T-cell (primary cell): ENCODE results near the gene CFAP54. TPM values are rescaled to one million over a fixed set of nuclear protein-coding genes. Genes with fewer than 3 reads are reported as not detected.

Experiments used
- ATAC-seq, 4 experiments: fragments of 200-7000 bp in 3 of 4; fragments of 150-1000 bp in 1 of 4; cut with Tn5 transposase; replicated peaks in 1 of 4; 1 replicate in 3 of 4; 2 replicates in 1 of 4; pipeline ENCODE4 v1.10.0; 2021; ENCODE audit warnings: moderate library complexity in 3 of 4, mild to moderate bottlenecking in 2 of 4, moderate number of reproducible peaks in 1 of 4
- CTCF ChIA-PET, 2 donors: fragments of 300-600 bp; sonication (Branson Sonifier 250); formaldehyde crosslinking; loops; one replicate each; lab custom pipeline; 2022; ENCODE audit warnings: antibody characterized with exemption in 2 of 2; lab: Charles Lee
- POLR2A ChIA-PET, 2 donors: fragments of 300-600 bp; sonication (Branson Sonifier 250); formaldehyde crosslinking; loops; one replicate each; lab custom pipeline; 2022; ENCODE audit warnings: antibody characterized with exemption in 2 of 2; lab: Charles Lee
- DNase-seq, 35 experiments: peaks; one replicate each; pipeline versions ENCODE4 v3.0.0 to v3.0.0-alpha.2; 2013 to 2023
- H3K27ac ChIP-seq: one replicate; pipeline ENCODE4 v1.5.1; 2013; ENCODE audit warnings: low read length
- H3K27me3 ChIP-seq, 2 experiments: replicated peaks in 1 of 2; 1 replicate in 1 of 2; 2 replicates in 1 of 2; pipeline versions ENCODE4 v1.6.1 to v1.7.0; 2013; ENCODE audit warnings: low read length in 1 of 2, mixed read lengths in 1 of 2; ENCODE audit not compliant: control insufficient read depth in 2 of 2, insufficient read depth in 2 of 2; ENCODE audit errors: extremely low read depth in 1 of 2
- H3K36me3 ChIP-seq, 2 donors: 1 replicate in 1 of 2; 2 replicates in 1 of 2; pipeline versions ENCODE4 v1.6.1 to v1.7.0; 2013; ENCODE audit warnings: low read length in 1 of 2; ENCODE audit not compliant: control insufficient read depth in 2 of 2, insufficient read depth in 1 of 2; ENCODE audit errors: extremely low read depth in 1 of 2
- H3K4me1 ChIP-seq, 2 experiments: 1 replicate in 1 of 2; 2 replicates in 1 of 2; pipeline versions ENCODE4 v1.6.1 to v1.7.0; 2013; ENCODE audit warnings: low read length in 2 of 2, mixed read lengths in 1 of 2; ENCODE audit not compliant: insufficient read depth in 2 of 2, control insufficient read depth in 1 of 2; ENCODE audit errors: extremely low read depth in 1 of 2
- H3K4me3 ChIP-seq, 2 donors: 1 replicate in 1 of 2; 2 replicates in 1 of 2; pipeline versions ENCODE4 v1.5.1 to v1.7.0; 2013; ENCODE audit warnings: mild to moderate bottlenecking in 2 of 2, low read length in 1 of 2, moderate library complexity in 1 of 2; ENCODE audit not compliant: control insufficient read depth in 1 of 2; ENCODE audit errors: extremely low read depth in 1 of 2
- H3K9me3 ChIP-seq: 2 replicates; pipeline ENCODE4 v1.7.0; 2013
- H3K27ac Mint-ChIP-seq, 2 donors: one replicate each; pipeline ENCODE4 v1.8.0; 2020 to 2021; ENCODE audit warnings: mild to moderate bottlenecking in 2 of 2, mixed read lengths in 2 of 2
- H3K27me3 Mint-ChIP-seq, 2 donors: one replicate each; pipeline ENCODE4 v1.8.0; 2021 to 2022; ENCODE audit warnings: mixed read lengths in 2 of 2
- H3K36me3 Mint-ChIP-seq: one replicate; pipeline ENCODE4 v1.8.0; 2021; ENCODE audit warnings: mixed read lengths
- H3K4me1 Mint-ChIP-seq, 3 donors: one replicate each; pipeline ENCODE4 v1.8.0; 2020 to 2022; ENCODE audit warnings: mixed read lengths in 3 of 3, mild to moderate bottlenecking in 1 of 3
- H3K4me3 Mint-ChIP-seq, 3 donors: one replicate each; pipeline ENCODE4 v1.8.0; 2020 to 2022; ENCODE audit warnings: mild to moderate bottlenecking in 3 of 3, mixed read lengths in 3 of 3, moderate library complexity in 3 of 3
- H3K9me3 Mint-ChIP-seq, 3 donors: one replicate each; pipeline ENCODE4 v1.8.0; 2020 to 2022; ENCODE audit warnings: mixed read lengths in 3 of 3
- WGBS: methylation state at CpG from one replicate; pipeline ENCODE4 v1.1.5; 2013; ENCODE audit warnings: missing lambda C conversion rate; ENCODE audit not compliant: insufficient coverage; 5-methylcytosine and 5-hydroxymethylcytosine counted together
- total RNA-seq, 35 experiments: library from RNA in 6 of 35; stranded (reverse) in 6 of 35; fragments of 120-200 nt in 1 of 35; gene quantifications; one replicate each; pipeline versions ENCODE4 v1.2.1 to v1.2.4 and lab custom pipeline; 2013 to 2026

The CFAP54 gene
- total RNA-seq, 5 donors from 2014 or later (not counting 1 experiment from before 2014, with no cell fraction given) = 0.47 to 0.95 (median 0.90) TPM

- no peak overlapping the region for H3K27ac Mint-ChIP-seq
- H3K4me1 ChIP-seq = peaks cover 0 to under 1% of the 10 kb centered on the region in 2 experiments
- DNase-seq = no peak
- WGBS = no CpG with 5 or more reads among the region's 7 CpGs
- H3K27me3 Mint-ChIP-seq = no peaks in the 10 kb centered on the region
- no peaks in the 10 kb centered on the region for H3K36me3 Mint-ChIP-seq
- H3K27ac ChIP-seq = no peak overlapping the region
- H3K9me3 Mint-ChIP-seq = no peaks in the 10 kb centered on the region
- peaks cover 5 to 9% (median 8%) of the 10 kb centered on the region in 3 donors for H3K4me1 Mint-ChIP-seq
- no peak overlapping the region for H3K4me3 ChIP-seq
- H3K27me3 ChIP-seq = no peaks in the 10 kb centered on the region
- no peaks in the 10 kb centered on the region for H3K9me3 ChIP-seq
- no peak for ATAC-seq
- no peaks in the 10 kb centered on the region for H3K36me3 ChIP-seq
- CTCF ChIA-PET = interaction anchor here in 1 of 2 donors (0.7 kb wide), 1 partner anchor 603 kb away, joined by 5 read pairs; no protein-coding TSS in a partner anchor
- no peak overlapping the region for H3K4me3 Mint-ChIP-seq
- POLR2A ChIA-PET = interaction anchor here (0.6 to 1.0 kb wide), 3 partner anchors 26 to 490 kb away, joined by 3 read pairs; no protein-coding TSS in a partner anchor
Observed at GRCh38 chr12:96521895-96522682, 32.7 kb downstream of the CFAP54 start.

GRCh38 chr12:96522690-96523089, 33.3 kb downstream of the CFAP54 start:
- Mint-ChIP-seq H3K9me3 (no peaks in the 10 kb centered on the region), H3K27ac (no peak overlapping the region), H3K4me3 (no peak overlapping the region), H3K4me1 (peaks cover 2 to 9% (median 6%) of the 10 kb centered on the region in 3 donors), H3K36me3 (no peaks in the 10 kb centered on the region), H3K27me3 (no peaks in the 10 kb centered on the region)
- H3K9me3 ChIP-seq = no peaks in the 10 kb centered on the region
- ATAC-seq (no peak), DNase-seq (no peak)
- no peaks in the 10 kb centered on the region for H3K27me3 ChIP-seq
- WGBS = no CpG with 5 or more reads among the region's 3 CpGs
- H3K36me3 ChIP-seq = no peaks in the 10 kb centered on the region
- POLR2A ChIA-PET = interaction anchor here in 1 of 2 donors (0.5 to 0.6 kb wide), 2 partner anchors 440 to 688 kb away, joined by 3 read pairs; no protein-coding TSS in a partner anchor
- no peak overlapping the region for H3K27ac ChIP-seq
- CTCF ChIA-PET = no interaction called here
- H3K4me1 ChIP-seq = no peaks in the 10 kb centered on the region
- no peak overlapping the region for H3K4me3 ChIP-seq

- POLR2A ChIA-PET = interaction anchor here in 1 of 2 donors (0.5 kb wide), 1 partner anchor 72 kb away, joined by 3 read pairs; no protein-coding TSS in a partner anchor
- peak in 1 of 4 experiments; percentile 52 for ATAC-seq
- H3K4me3 Mint-ChIP-seq = no peak overlapping the region
Observed at GRCh38 chr12:96526110-96526509, 36.7 kb downstream of the CFAP54 start.

GRCh38 chr12:96529912-96530311, 40.5 kb downstream of the CFAP54 start:
- H3K27me3 Mint-ChIP-seq = no peaks in the 10 kb centered on the region
- peaks cover 2 to 9% (median 6%) of the 10 kb centered on the region in 3 donors for H3K4me1 Mint-ChIP-seq
- no peaks in the 10 kb centered on the region for H3K36me3 Mint-ChIP-seq
- ChIA-PET CTCF (interaction anchor here in 1 of 2 donors (0.6 kb wide), 1 partner anchor 38 kb away, joined by 9 read pairs; no protein-coding TSS in a partner anchor), POLR2A (no interaction called here)
- no peaks in the 10 kb centered on the region for H3K9me3 Mint-ChIP-seq
- Histone ChIP-seq H3K4me3 (no peak overlapping the region), H3K36me3 (no peaks in the 10 kb centered on the region), H3K9me3 (no peaks in the 10 kb centered on the region), H3K27me3 (no peaks in the 10 kb centered on the region), H3K4me1 (no peaks in the 10 kb centered on the region), H3K27ac (no peak overlapping the region)
- no peak overlapping the region for H3K4me3 Mint-ChIP-seq
- DNase-seq (no peak), ATAC-seq (no peak)
- 100% methylated on average over 1 of the region's 7 CpGs for WGBS
- H3K27ac Mint-ChIP-seq = no peak overlapping the region

More at GRCh38 chr12:96526110-96526509, 36.7 kb downstream of the CFAP54 start:
- Mint-ChIP-seq H3K27ac (no peak overlapping the region), H3K36me3 (no peaks in the 10 kb centered on the region), H3K27me3 (no peaks in the 10 kb centered on the region), H3K4me1 (peaks cover 2 to 9% (median 6%) of the 10 kb centered on the region in 3 donors), H3K9me3 (no peaks in the 10 kb centered on the region)
- Histone ChIP-seq H3K9me3 (no peaks in the 10 kb centered on the region), H3K36me3 (no peaks in the 10 kb centered on the region), H3K4me1 (no peaks in the 10 kb centered on the region), H3K4me3 (no peak overlapping the region), H3K27me3 (no peaks in the 10 kb centered on the region), H3K27ac (no peak overlapping the region)
- WGBS = 20% methylated on average over 1 of the region's 1 CpG
- CTCF ChIA-PET = interaction anchor here (0.6 to 2.0 kb wide), 3 partner anchors 9 to 39 kb away, joined by 3 to 12 read pairs (median 5); no protein-coding TSS in a partner anchor
- DNase-seq = no peak

GRCh38 chr12:96534339-96534738, 45.0 kb downstream of the CFAP54 start:
- no peak for DNase-seq
- Mint-ChIP-seq H3K9me3 (no peaks in the 10 kb centered on the region), H3K4me3 (no peak overlapping the region), H3K4me1 (no peaks in the 10 kb centered on the region), H3K27ac (no peak overlapping the region), H3K27me3 (no peaks in the 10 kb centered on the region), H3K36me3 (no peaks in the 10 kb centered on the region)
- Histone ChIP-seq H3K4me3 (no peak overlapping the region), H3K27me3 (no peaks in the 10 kb centered on the region), H3K36me3 (no peaks in the 10 kb centered on the region), H3K9me3 (no peaks in the 10 kb centered on the region), H3K27ac (no peak overlapping the region), H3K4me1 (no peaks in the 10 kb centered on the region)
- ChIA-PET CTCF (no interaction called here), POLR2A (no interaction called here)
- 100% methylated on average over 2 of the region's 4 CpGs for WGBS
- ATAC-seq = no peak

GRCh38 chr12:96548384-96548783, 59.0 kb downstream of the CFAP54 start:
- DNase-seq (no peak), ATAC-seq (no peak)
- peaks cover 19 to 26% of the 10 kb centered on the region in 2 donors for H3K27me3 Mint-ChIP-seq
- Histone ChIP-seq H3K27ac (no peak overlapping the region), H3K9me3 (peaks cover 2% of the 10 kb centered on the region), H3K36me3 (no peaks in the 10 kb centered on the region), H3K27me3 (peaks cover 0 to 12% of the 10 kb centered on the region in 2 experiments), H3K4me3 (no peak overlapping the region), H3K4me1 (no peaks in the 10 kb centered on the region)
- H3K36me3 Mint-ChIP-seq = no peaks in the 10 kb centered on the region
- POLR2A ChIA-PET = no interaction called here
- H3K4me3 Mint-ChIP-seq = no peak overlapping the region
- peaks cover 3 to 9% (median 4%) of the 10 kb centered on the region in 3 donors for H3K9me3 Mint-ChIP-seq
- no peak overlapping the region for H3K27ac Mint-ChIP-seq
- CTCF ChIA-PET = no interaction called here
- no peaks in the 10 kb centered on the region for H3K4me1 Mint-ChIP-seq
- no CpG with 5 or more reads among the region's 2 CpGs for WGBS
